HG02571 (cell line): ENCODE measurements around the gene STARD13.
A peak's percentile ranks its signal among the peaks of the same experiment; 100 is the strongest.
"Not testable (repeated sequence)": the region's sequence is repeated elsewhere in the genome, so short reads cannot be mapped to it uniquely, and the experiment has no call there.

Experiments used
- ATAC-seq: cut with Tn5 transposase; IDR thresholded peaks from one replicate; pipeline ENCODE4 v1.9.1; 2021; ENCODE audit warnings: mild to moderate bottlenecking, moderate library complexity; ENCODE audit not compliant: unreplicated experiment

The STARD13 gene

GRCh38 chr13:33257841-33258807 lies 27.4 kb downstream of the STARD13 start:
- ATAC-seq = no peak

GRCh38 chr13:33256148-33256840 lies 29.3 kb downstream of the STARD13 start:
- no peak for ATAC-seq

- no peak for ATAC-seq
These were observed 33.4 kb downstream of the STARD13 start for GRCh38 chr13:33252135-33252534.

GRCh38 chr13:33251131-33251661 lies 34.4 kb downstream of the STARD13 start:
- peak; percentile 68 for ATAC-seq

GRCh38 chr13:33250609-33251008 lies 34.9 kb downstream of the STARD13 start:
- no peak for ATAC-seq

GRCh38 chr13:33249894-33250293 lies 35.7 kb downstream of the STARD13 start:
- ATAC-seq = no peak

- no peak for ATAC-seq
These were observed 36.5 kb downstream of the STARD13 start for GRCh38 chr13:33249066-33249465.

GRCh38 chr13:33245505-33246158 lies 39.9 kb downstream of the STARD13 start:
- no peak for ATAC-seq

- ATAC-seq = no peak
These were observed 40.7 kb downstream of the STARD13 start for GRCh38 chr13:33244907-33245287.

- no peak for ATAC-seq
These were observed 41.2 kb downstream of the STARD13 start for GRCh38 chr13:33244210-33244906.

- ATAC-seq = no peak
These were observed 42.5 kb downstream of the STARD13 start for GRCh38 chr13:33242984-33243617.

- ATAC-seq = not testable (repeated sequence)
These were observed 43.2 kb downstream of the STARD13 start for GRCh38 chr13:33242372-33242771.

- ATAC-seq = no peak
These were observed 49.5 kb downstream of the STARD13 start for GRCh38 chr13:33236021-33236420.

- ATAC-seq = no peak
These were observed 50.0 kb downstream of the STARD13 start for GRCh38 chr13:33235564-33235963.

- no peak for ATAC-seq
These were observed 50.5 kb downstream of the STARD13 start for GRCh38 chr13:33235078-33235477.

- ATAC-seq = no peak
These were observed 52.0 kb downstream of the STARD13 start for GRCh38 chr13:33233547-33233946.

GRCh38 chr13:33232883-33233282 lies 52.7 kb downstream of the STARD13 start:
- no peak for ATAC-seq

GRCh38 chr13:33231339-33231738 lies 54.2 kb downstream of the STARD13 start:
- ATAC-seq = no peak

GRCh38 chr13:33230178-33230881 lies 55.2 kb downstream of the STARD13 start:
- ATAC-seq = no peak
